Natural killer cell treated with Interleukin-12 subunit alpha and Interleukin-12 subunit beta and Interleukin-15 and Interleukin-18, amount 100 ng/mL, for 72 hours (primary cell): ENCODE data around the gene RGS16. TPM values are rescaled to one million over a fixed set of nuclear protein-coding genes. Genes with fewer than 3 reads are reported as not detected.

Source experiments
- ATAC-seq, 2 donors: fragments of 150-1000 bp; cut with Tn5 transposase in 1 of 2; sonication (Bioruptor Pico), chemical (Tn5 transposase) in 1 of 2; 2 replicates each; pipeline ENCODE4 v1.10.0; 2021
- DNase-seq: peaks from one replicate; pipeline ENCODE4 v3.0.0; 2022; ENCODE audit warnings: low spot score
- H3K27ac Mint-ChIP-seq, 2 donors: 1 replicate in 1 of 2; 2 replicates in 1 of 2; pipeline ENCODE4 v1.8.0; 2022; ENCODE audit warnings: mixed read lengths in 2 of 2, mild to moderate bottlenecking in 1 of 2, moderate library complexity in 1 of 2
- H3K27me3 Mint-ChIP-seq, 2 donors: 1 replicate in 1 of 2; 2 replicates in 1 of 2; pipeline ENCODE4 v1.8.0; 2022; ENCODE audit warnings: mixed read lengths in 2 of 2
- H3K36me3 Mint-ChIP-seq: one replicate; pipeline ENCODE4 v1.8.0; 2022; ENCODE audit warnings: mixed read lengths
- H3K4me1 Mint-ChIP-seq, 2 donors: 1 replicate in 1 of 2; 2 replicates in 1 of 2; pipeline ENCODE4 v1.8.0; 2022; ENCODE audit warnings: low read depth in 2 of 2, mixed read lengths in 2 of 2, mild to moderate bottlenecking in 1 of 2
- H3K4me3 Mint-ChIP-seq: one replicate; pipeline ENCODE4 v1.8.0; 2022; ENCODE audit warnings: mixed read lengths
- H3K9me3 Mint-ChIP-seq: 2 replicates; pipeline ENCODE4 v1.8.0; 2022; ENCODE audit warnings: mixed read lengths
- total RNA-seq, 2 donors: library from RNA; stranded (reverse); gene quantifications; one replicate each; pipeline ENCODE4 v1.2.3, GENCODE V29; 2022

RGS16 gene
- total RNA-seq = 100 to 1,000 TPM in 1 of 2 donors, 10 to 100 TPM in 1; 33.0 to 102 TPM

GRCh38 chr1:182604175-182605164 lies at the start of gene RGS16:
RGS16 (minus strand) TSS chr1:182604389; CDS start chr1:182604259, 130 bp downstream.
- Mint-ChIP-seq H3K36me3 (no peaks in the 10 kb centered on the region), H3K4me3 (no peak within 1 kb of the TSS), H3K27me3 (peaks cover 15 to 28% of the 10 kb centered on the region in 2 donors), H3K27ac (no peak within 1 kb of the TSS), H3K9me3 (no peaks in the 10 kb centered on the region), H3K4me1 (peaks cover 20 to 37% of the 10 kb centered on the region in 2 donors)
- DNase-seq (peak; percentile 96), ATAC-seq (peak; percentile 98 to 99)

- no peak for ATAC-seq
- no peak overlapping the region for H3K4me3 Mint-ChIP-seq
- H3K27ac Mint-ChIP-seq = no peak overlapping the region
- H3K27me3 Mint-ChIP-seq = peaks cover 6 to 13% of the 10 kb centered on the region in 2 donors
- no peaks in the 10 kb centered on the region for H3K9me3 Mint-ChIP-seq
- DNase-seq = no peak
- H3K36me3 Mint-ChIP-seq = no peaks in the 10 kb centered on the region
- H3K4me1 Mint-ChIP-seq = no peaks in the 10 kb centered on the region
Measured at GRCh38 chr1:182653986-182654385, 49.8 kb upstream of the RGS16 start.

- H3K27me3 Mint-ChIP-seq = peaks cover 10 to 13% of the 10 kb centered on the region in 2 donors
- DNase-seq (no peak), ATAC-seq (no peak)
- H3K27ac Mint-ChIP-seq = no peak overlapping the region
- no peaks in the 10 kb centered on the region for H3K9me3 Mint-ChIP-seq
- no peaks in the 10 kb centered on the region for H3K36me3 Mint-ChIP-seq
- peaks cover 0 to 2% of the 10 kb centered on the region in 2 donors for H3K4me1 Mint-ChIP-seq
- H3K4me3 Mint-ChIP-seq = no peak overlapping the region
Measured at GRCh38 chr1:182652933-182653332, 48.7 kb upstream of the RGS16 start.

- no peak overlapping the region for H3K27ac Mint-ChIP-seq
- no peak for DNase-seq
- H3K36me3 Mint-ChIP-seq = no peaks in the 10 kb centered on the region
- H3K27me3 Mint-ChIP-seq = peaks cover 5 to 7% of the 10 kb centered on the region in 2 donors
- no peak for ATAC-seq
- no peak overlapping the region for H3K4me3 Mint-ChIP-seq
- H3K9me3 Mint-ChIP-seq = no peaks in the 10 kb centered on the region
- peaks cover 0 to 2% of the 10 kb centered on the region in 2 donors for H3K4me1 Mint-ChIP-seq
Measured at GRCh38 chr1:182651339-182651724, 47.1 kb upstream of the RGS16 start.

GRCh38 chr1:182650678-182651338 lies 46.6 kb upstream of the RGS16 start:
- Mint-ChIP-seq H3K4me1 (peaks cover 0 to 2% of the 10 kb centered on the region in 2 donors), H3K27ac (no peak overlapping the region), H3K36me3 (no peaks in the 10 kb centered on the region), H3K4me3 (no peak overlapping the region), H3K27me3 (peaks cover 5 to 7% of the 10 kb centered on the region in 2 donors), H3K9me3 (no peaks in the 10 kb centered on the region)
- ATAC-seq (no peak), DNase-seq (no peak)

- H3K27me3 Mint-ChIP-seq = peaks cover 5 to 7% of the 10 kb centered on the region in 2 donors
- ATAC-seq = no peak
- H3K4me3 Mint-ChIP-seq = no peak overlapping the region
- no peaks in the 10 kb centered on the region for H3K36me3 Mint-ChIP-seq
- H3K4me1 Mint-ChIP-seq = peaks cover 6 to 7% of the 10 kb centered on the region in 2 donors
- H3K9me3 Mint-ChIP-seq = no peaks in the 10 kb centered on the region
- no peak for DNase-seq
- no peak overlapping the region for H3K27ac Mint-ChIP-seq
Measured at GRCh38 chr1:182649041-182649440, 44.9 kb upstream of the RGS16 start.

- peaks cover 11 to 15% of the 10 kb centered on the region in 2 donors for H3K4me1 Mint-ChIP-seq
- H3K9me3 Mint-ChIP-seq = no peaks in the 10 kb centered on the region
- H3K27me3 Mint-ChIP-seq = peaks cover 7 to 10% of the 10 kb centered on the region in 2 donors
- no peak overlapping the region for H3K4me3 Mint-ChIP-seq
- ATAC-seq (no peak), DNase-seq (no peak)
- H3K27ac Mint-ChIP-seq = no peak overlapping the region
- H3K36me3 Mint-ChIP-seq = no peaks in the 10 kb centered on the region
Measured at GRCh38 chr1:182646739-182647138, 42.5 kb upstream of the RGS16 start.

GRCh38 chr1:182644886-182645285 lies 40.7 kb upstream of the RGS16 start:
- DNase-seq (no peak), ATAC-seq (no peak)
- H3K4me3 Mint-ChIP-seq = no peak overlapping the region
- no peaks in the 10 kb centered on the region for H3K36me3 Mint-ChIP-seq
- peaks cover 11 to 15% of the 10 kb centered on the region in 2 donors for H3K4me1 Mint-ChIP-seq
- H3K27ac Mint-ChIP-seq = no peak overlapping the region
- H3K9me3 Mint-ChIP-seq = no peaks in the 10 kb centered on the region
- H3K27me3 Mint-ChIP-seq = peaks cover 7 to 10% of the 10 kb centered on the region in 2 donors

GRCh38 chr1:182643699-182644098 lies 39.5 kb upstream of the RGS16 start:
- Mint-ChIP-seq H3K36me3 (no peaks in the 10 kb centered on the region), H3K27ac (peak overlapping the region in 1 of 2 donors; percentile 25), H3K4me3 (no peak overlapping the region), H3K9me3 (no peaks in the 10 kb centered on the region), H3K4me1 (peaks cover 11 to 15% of the 10 kb centered on the region in 2 donors), H3K27me3 (peaks cover 7 to 10% of the 10 kb centered on the region in 2 donors)
- no peak for ATAC-seq
- DNase-seq = no peak

GRCh38 chr1:182642461-182642860 lies 38.3 kb upstream of the RGS16 start:
- Mint-ChIP-seq H3K4me3 (no peak overlapping the region), H3K27ac (peak overlapping the region in 1 of 2 donors; percentile 46), H3K27me3 (peaks cover 5 to 7% of the 10 kb centered on the region in 2 donors), H3K9me3 (no peaks in the 10 kb centered on the region), H3K36me3 (no peaks in the 10 kb centered on the region), H3K4me1 (peaks cover 11 to 13% of the 10 kb centered on the region in 2 donors)
- ATAC-seq = no peak
- no peak for DNase-seq

GRCh38 chr1:182641561-182641960 lies 37.4 kb upstream of the RGS16 start:
- no peak for DNase-seq
- H3K36me3 Mint-ChIP-seq = no peaks in the 10 kb centered on the region
- H3K27ac Mint-ChIP-seq = no peak overlapping the region
- H3K4me1 Mint-ChIP-seq = peaks cover 11 to 13% of the 10 kb centered on the region in 2 donors
- no peaks in the 10 kb centered on the region for H3K9me3 Mint-ChIP-seq
- peaks cover 9 to 10% of the 10 kb centered on the region in 2 donors for H3K27me3 Mint-ChIP-seq
- ATAC-seq = peak in 1 of 2 donors; percentile 22
- H3K4me3 Mint-ChIP-seq = no peak overlapping the region

- Mint-ChIP-seq H3K27ac (no peak overlapping the region), H3K4me1 (peaks cover 8 to 11% of the 10 kb centered on the region in 2 donors), H3K9me3 (no peaks in the 10 kb centered on the region), H3K27me3 (peaks cover 16 to 18% of the 10 kb centered on the region in 2 donors), H3K36me3 (no peaks in the 10 kb centered on the region), H3K4me3 (no peak overlapping the region)
- DNase-seq (no peak), ATAC-seq (no peak)
Measured at GRCh38 chr1:182639330-182639729, 35.1 kb upstream of the RGS16 start.

- Mint-ChIP-seq H3K36me3 (no peaks in the 10 kb centered on the region), H3K4me3 (no peak overlapping the region), H3K27ac (no peak overlapping the region), H3K4me1 (peaks cover 5% of the 10 kb centered on the region in 2 donors), H3K9me3 (no peaks in the 10 kb centered on the region), H3K27me3 (peaks cover 15 to 25% of the 10 kb centered on the region in 2 donors)
- no peak for ATAC-seq
- no peak for DNase-seq
Measured at GRCh38 chr1:182637769-182638168, 33.6 kb upstream of the RGS16 start.

GRCh38 chr1:182635871-182636270 lies 31.7 kb upstream of the RGS16 start:
- Mint-ChIP-seq H3K27me3 (peaks cover 16 to 25% of the 10 kb centered on the region in 2 donors), H3K36me3 (no peaks in the 10 kb centered on the region), H3K9me3 (no peaks in the 10 kb centered on the region), H3K4me3 (no peak overlapping the region), H3K4me1 (peaks cover 16 to 18% of the 10 kb centered on the region in 2 donors), H3K27ac (peak overlapping the region in 1 of 2 donors; percentile 23)
- DNase-seq (no peak), ATAC-seq (no peak)
